Measurements from ENCODE around the gene BMP6. TPM values are rescaled to one million over a fixed set of nuclear protein-coding genes. Genes with fewer than 3 reads are reported as not detected.
A peak's percentile ranks its signal among the peaks of the same experiment; 100 is the strongest.

Gene BMP6
- total and polyA plus RNA-seq, 2 experiments from 2014 or later = 1.3 to 10.3 TPM

DNA sequence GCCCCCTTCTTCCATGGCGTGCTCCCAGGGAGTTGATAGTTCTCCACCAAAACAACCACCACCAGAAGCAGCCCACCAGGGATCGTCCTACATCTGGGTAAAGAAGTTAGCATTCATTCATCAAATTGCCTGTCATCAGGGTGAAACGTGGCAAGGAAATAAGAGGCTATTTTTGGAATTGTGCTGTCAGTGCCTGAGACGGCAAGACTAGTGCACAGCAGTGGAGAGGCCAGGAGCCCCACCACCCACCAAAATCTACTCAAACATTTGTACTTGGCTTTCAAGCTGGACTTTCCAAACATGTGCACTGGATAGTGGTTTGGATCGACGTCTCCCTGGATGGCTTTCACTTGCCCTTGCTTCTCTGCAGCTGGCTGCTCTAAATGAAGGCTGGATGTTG, 139.9 kb downstream of the BMP6 start:
- no peak overlapping the region for H3K9ac ChIP-seq
- DNase-seq = peak; percentile 10

DNA sequence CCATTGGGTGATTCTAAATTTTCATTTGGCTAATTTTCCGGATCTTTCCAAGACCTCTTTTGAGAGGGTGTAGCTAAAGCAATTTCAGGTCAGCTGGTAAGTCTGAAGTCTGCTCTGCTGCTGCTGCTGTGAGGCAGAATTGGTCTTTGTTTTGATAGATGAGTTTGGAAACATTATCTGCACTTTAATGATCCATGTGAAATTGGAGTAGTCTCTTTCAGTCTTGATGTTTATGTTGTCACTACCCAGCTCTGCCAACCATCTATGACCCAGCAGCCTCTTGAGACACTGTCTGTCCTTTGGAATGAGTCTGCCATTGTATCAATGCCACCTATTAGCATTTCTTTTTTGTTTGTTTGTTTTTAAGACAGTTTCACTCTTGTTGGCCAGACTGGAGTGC, 140.6 kb downstream of the BMP6 start:
- Histone ChIP-seq H3K36me3 (ENCODE audit: low read depth) (no peaks in the 10 kb centered on the region), H3K4me2 (ENCODE audit: unreplicated experiment) (no peak overlapping the region), H3K4me1 (ENCODE audit: insufficient read depth) (no peaks in the 10 kb centered on the region), H2AFZ (no peak overlapping the region), H3K79me2 (ENCODE audit: insufficient read depth) (no peaks in the 10 kb centered on the region), H3K4me3 (no peak overlapping the region), H3K27ac (no peak overlapping the region), H4K20me1 (ENCODE audit: insufficient read depth) (no peaks in the 10 kb centered on the region), H3K9ac (no peak overlapping the region), H3K9me3 (ENCODE audit: low read depth) (no peaks in the 10 kb centered on the region), H3F3A (ENCODE audit: insufficient read depth) (no peaks in the 10 kb centered on the region), H3K9me2 (ENCODE audit: insufficient read depth) (no peaks in the 10 kb centered on the region), H3K27me3 (replicated peaks; ENCODE audit: insufficient read depth) (no peaks in the 10 kb centered on the region)
- in situ Hi-C loops (cut with MboI) = no loop called here
- no peak for DNase-seq
- WGBS, 2 experiments (ENCODE audit: low coverage in 1 of 2, low lambda C conversion rate in 2 of 2, missing lambda C conversion rate in 2 of 2) = 88 to 95% methylated on average over 1 of the region's 1 CpG
- TF ChIP-seq EZH2phosphoT487 (IDR thresholded peaks at IDR 0.05; ENCODE audit: insufficient read depth, low read depth) (no peak), EZH2 (IDR thresholded peaks at IDR 0.05; ENCODE audit: insufficient read depth, poor library complexity, severe bottlenecking) (no peak)

More for the DNA sequence above, 139.9 kb downstream of the BMP6 start:
- H3K4me1 ChIP-seq (ENCODE audit: insufficient read depth) = no peaks in the 10 kb centered on the region
- no peak overlapping the region for H2AFZ ChIP-seq
- TF ChIP-seq EZH2phosphoT487 (IDR thresholded peaks at IDR 0.05; ENCODE audit: insufficient read depth, low read depth) (no peak), EZH2 (IDR thresholded peaks at IDR 0.05; ENCODE audit: insufficient read depth, poor library complexity, severe bottlenecking) (no peak)
- H4K20me1 ChIP-seq (ENCODE audit: insufficient read depth) = no peaks in the 10 kb centered on the region
- in situ Hi-C loops (cut with MboI) = no loop called here
- H3F3A ChIP-seq (ENCODE audit: insufficient read depth) = no peaks in the 10 kb centered on the region
- H3K27ac ChIP-seq = no peak overlapping the region
- no peaks in the 10 kb centered on the region for H3K27me3 ChIP-seq (replicated peaks; ENCODE audit: insufficient read depth)
- no peaks in the 10 kb centered on the region for H3K36me3 ChIP-seq (ENCODE audit: low read depth)
- H3K9me3 ChIP-seq (ENCODE audit: low read depth) = no peaks in the 10 kb centered on the region
- H3K9me2 ChIP-seq (ENCODE audit: insufficient read depth) = no peaks in the 10 kb centered on the region
- H3K4me3 ChIP-seq = no peak overlapping the region
- no peak overlapping the region for H3K4me2 ChIP-seq (ENCODE audit: unreplicated experiment)
- WGBS, 2 experiments (ENCODE audit: low coverage in 1 of 2, low lambda C conversion rate in 2 of 2, missing lambda C conversion rate in 2 of 2) = 27 to 32% methylated on average over 6 of the region's 6 CpGs
- no peaks in the 10 kb centered on the region for H3K79me2 ChIP-seq (ENCODE audit: insufficient read depth)

DNA sequence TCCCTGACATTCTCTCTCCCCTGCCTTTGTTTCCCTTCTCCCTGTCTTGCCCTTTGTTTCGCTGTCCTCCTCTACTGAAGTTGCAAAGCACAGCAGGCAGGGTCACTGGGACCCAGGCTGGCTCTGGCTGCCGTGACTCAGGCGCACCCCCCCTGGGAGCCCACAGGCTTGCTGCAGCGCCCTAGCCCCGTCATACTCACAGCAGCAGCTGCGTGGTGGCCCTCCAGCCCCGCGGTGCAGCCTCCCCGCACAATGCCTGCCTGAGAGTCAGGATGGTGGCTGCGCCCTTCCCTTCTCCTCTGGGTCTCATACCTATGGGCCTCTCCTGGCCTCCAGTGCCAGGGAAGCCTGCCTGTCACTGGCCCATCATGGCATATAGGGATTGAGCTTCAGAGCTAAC, 143.0 kb downstream of the BMP6 start:
- H3K4me3 ChIP-seq = no peak overlapping the region
- no peaks in the 10 kb centered on the region for H3K9me2 ChIP-seq (ENCODE audit: insufficient read depth)
- in situ Hi-C loops (cut with MboI) = no loop called here
- no peaks in the 10 kb centered on the region for H3K9me3 ChIP-seq (ENCODE audit: low read depth)
- no peak overlapping the region for H2AFZ ChIP-seq
- no peaks in the 10 kb centered on the region for H3K79me2 ChIP-seq (ENCODE audit: insufficient read depth)
- no peak overlapping the region for H3K9ac ChIP-seq
- no peak overlapping the region for H3K4me2 ChIP-seq (ENCODE audit: unreplicated experiment)
- WGBS, 2 experiments (ENCODE audit: low coverage in 1 of 2, low lambda C conversion rate in 2 of 2, missing lambda C conversion rate in 2 of 2) = 86 to 89% methylated on average over 10 of the region's 10 CpGs
- no peak overlapping the region for H3K27ac ChIP-seq
- H3K4me1 ChIP-seq (ENCODE audit: insufficient read depth) = no peaks in the 10 kb centered on the region
- H3F3A ChIP-seq (ENCODE audit: insufficient read depth) = no peaks in the 10 kb centered on the region
- H3K27me3 ChIP-seq (replicated peaks; ENCODE audit: insufficient read depth) = no peaks in the 10 kb centered on the region
- H4K20me1 ChIP-seq (ENCODE audit: insufficient read depth) = no peaks in the 10 kb centered on the region
- DNase-seq = no peak
- TF ChIP-seq EZH2phosphoT487 (IDR thresholded peaks at IDR 0.05; ENCODE audit: insufficient read depth, low read depth) (no peak), EZH2 (IDR thresholded peaks at IDR 0.05; ENCODE audit: insufficient read depth, poor library complexity, severe bottlenecking) (no peak)
- H3K36me3 ChIP-seq (ENCODE audit: low read depth) = no peaks in the 10 kb centered on the region

DNA sequence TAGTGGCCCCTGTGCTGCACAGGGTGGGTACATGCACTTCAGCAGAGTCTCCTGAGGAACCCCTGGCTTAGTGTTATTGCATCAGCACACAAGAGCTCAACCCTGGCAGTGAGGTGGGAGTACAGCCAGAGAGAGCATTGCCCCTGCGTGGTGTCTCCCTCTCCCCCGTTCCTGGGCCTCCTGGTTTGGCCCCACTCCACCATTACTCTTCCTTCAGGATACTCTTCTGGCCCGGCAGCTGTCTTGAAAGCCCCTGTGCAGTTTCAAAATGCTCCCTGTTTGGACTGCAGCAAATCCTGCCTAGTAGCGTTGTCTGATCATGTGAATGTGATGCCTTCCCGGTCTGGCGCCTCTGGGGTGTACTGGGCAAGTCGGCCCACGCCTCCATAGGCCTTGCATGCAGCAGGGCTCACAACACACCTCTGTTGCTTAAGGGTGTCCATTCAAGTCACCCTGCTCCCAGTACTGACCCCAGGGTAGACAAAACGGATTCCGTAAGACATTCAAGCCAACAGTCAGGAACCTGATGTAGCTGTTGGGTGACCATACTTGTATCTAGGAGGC, 152.6 kb downstream of the BMP6 start:
- Histone ChIP-seq H3K9me3 (ENCODE audit: low read depth) (no peaks in the 10 kb centered on the region), H3K4me2 (ENCODE audit: unreplicated experiment) (no peak overlapping the region), H4K20me1 (ENCODE audit: insufficient read depth) (no peaks in the 10 kb centered on the region), H3K27me3 (replicated peaks; ENCODE audit: insufficient read depth) (no peaks in the 10 kb centered on the region), H3K4me3 (no peak overlapping the region), H3K27ac (no peak overlapping the region), H3K4me1 (ENCODE audit: insufficient read depth) (no peaks in the 10 kb centered on the region), H3F3A (ENCODE audit: insufficient read depth) (peaks cover 35% of the 10 kb centered on the region), H2AFZ (no peak overlapping the region), H3K9me2 (ENCODE audit: insufficient read depth) (no peaks in the 10 kb centered on the region), H3K9ac (no peak overlapping the region), H3K79me2 (ENCODE audit: insufficient read depth) (no peaks in the 10 kb centered on the region), H3K36me3 (ENCODE audit: low read depth) (peaks cover 25% of the 10 kb centered on the region)
- WGBS, 2 experiments (ENCODE audit: low coverage in 1 of 2, low lambda C conversion rate in 2 of 2, missing lambda C conversion rate in 2 of 2) = 80 to 81% methylated on average over 10 of the region's 10 CpGs
- in situ Hi-C loops (cut with MboI) = no loop called here
- no peak for TF ChIP-seq EZH2 (IDR thresholded peaks at IDR 0.05; ENCODE audit: insufficient read depth, poor library complexity, severe bottlenecking)
- TF ChIP-seq EZH2phosphoT487 (IDR thresholded peaks at IDR 0.05; ENCODE audit: insufficient read depth, low read depth) = no peak
- no peak for DNase-seq

DNA sequence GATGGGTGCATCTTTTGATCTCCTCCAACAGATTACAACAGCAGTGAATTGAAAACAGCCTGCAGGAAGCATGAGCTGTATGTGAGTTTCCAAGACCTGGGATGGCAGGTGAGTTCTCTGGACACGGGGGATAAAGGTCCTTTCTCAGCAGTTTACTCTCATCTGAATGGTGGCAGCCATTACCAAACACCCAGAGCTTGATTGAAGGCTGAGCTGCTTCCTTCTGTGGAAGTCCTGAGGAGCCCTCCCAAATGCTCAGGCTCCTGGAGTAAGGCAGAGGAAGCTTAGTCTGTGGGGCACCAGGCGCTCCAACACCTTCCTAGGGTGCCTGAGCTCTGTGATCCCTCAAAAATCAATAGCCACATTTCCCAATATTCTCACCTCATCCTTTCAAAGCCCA, 153.1 kb downstream of the BMP6 start:
- Histone ChIP-seq H4K20me1 (ENCODE audit: insufficient read depth) (no peaks in the 10 kb centered on the region), H3F3A (ENCODE audit: insufficient read depth) (peaks cover 38% of the 10 kb centered on the region), H3K4me2 (ENCODE audit: unreplicated experiment) (no peak overlapping the region), H3K4me1 (ENCODE audit: insufficient read depth) (no peaks in the 10 kb centered on the region), H3K9me3 (ENCODE audit: low read depth) (no peaks in the 10 kb centered on the region), H3K79me2 (ENCODE audit: insufficient read depth) (no peaks in the 10 kb centered on the region), H3K9ac (no peak overlapping the region), H3K9me2 (ENCODE audit: insufficient read depth) (no peaks in the 10 kb centered on the region), H2AFZ (no peak overlapping the region), H3K27ac (no peak overlapping the region), H3K36me3 (ENCODE audit: low read depth) (peaks cover 31% of the 10 kb centered on the region), H3K27me3 (replicated peaks; ENCODE audit: insufficient read depth) (no peaks in the 10 kb centered on the region), H3K4me3 (no peak overlapping the region)
- TF ChIP-seq EZH2 (IDR thresholded peaks at IDR 0.05; ENCODE audit: insufficient read depth, poor library complexity, severe bottlenecking) (no peak), EZH2phosphoT487 (IDR thresholded peaks at IDR 0.05; ENCODE audit: insufficient read depth, low read depth) (no peak)
- in situ Hi-C loops (cut with MboI) = no loop called here
- WGBS, 2 experiments (ENCODE audit: low coverage in 1 of 2, low lambda C conversion rate in 2 of 2, missing lambda C conversion rate in 2 of 2) = 97 to 100% methylated on average over 2 of the region's 2 CpGs
- no peak for DNase-seq
